GM23338 (cell line): ENCODE measurements around the gene RNF7. TPM values are rescaled to one million over a fixed set of nuclear protein-coding genes. Genes with fewer than 3 reads are reported as not detected.

Experiments
- ATAC-seq: fragments of 200-7000 bp; cut with Tn5 transposase; 3 replicates; pipeline ENCODE4 v1.9.1; 2020
- DNase-seq: peaks from one replicate; pipeline ENCODE4 v3.0.0-alpha.2; 2015; ENCODE audit warnings: low spot score
- H2AFZ ChIP-seq: fragments of 200-600 bp; sonication (generic); 2 replicates; pipeline ENCODE4 v1.8.0; 2016; ENCODE audit warnings: antibody characterized with exemption, mild to moderate bottlenecking, moderate library complexity
- H3F3A ChIP-seq: fragments of 200-600 bp; sonication (generic); replicated peaks from 2 replicates; pipeline ENCODE4 v1.8.0; 2017; ENCODE audit warnings: antibody characterized with exemption, mixed run types, low read depth
- H3K27ac ChIP-seq: fragments of 200-600 bp; sonication (generic); 2 replicates; pipeline ENCODE4 v1.6.1; 2016; ENCODE audit warnings: low read depth
- H3K27me3 ChIP-seq: fragments of 200-600 bp; sonication (generic); 2 replicates; pipeline ENCODE4 v1.8.0; 2016; ENCODE audit warnings: mild to moderate bottlenecking, mixed run types, moderate library complexity; ENCODE audit not compliant: insufficient read depth
- H3K36me3 ChIP-seq: fragments of 200-600 bp; sonication (generic); 2 replicates; pipeline ENCODE4 v1.8.0; 2016; ENCODE audit warnings: mild to moderate bottlenecking; ENCODE audit not compliant: insufficient read depth
- H3K4me1 ChIP-seq: fragments of 200-600 bp; sonication (generic); 2 replicates; pipeline ENCODE4 v1.8.0; 2016; ENCODE audit warnings: mild to moderate bottlenecking, moderate library complexity; ENCODE audit not compliant: insufficient read depth
- H3K4me2 ChIP-seq: fragments of 200-600 bp; sonication (generic); 2 replicates; pipeline ENCODE4 v1.7.1; 2017; ENCODE audit warnings: mixed run types
- H3K4me3 ChIP-seq: fragments of 200-600 bp; sonication (generic); 2 replicates; pipeline ENCODE4 v1.6.1; 2016; ENCODE audit warnings: mixed run types
- H3K79me2 ChIP-seq: fragments of 200-600 bp; sonication (generic); replicated peaks from 2 replicates; pipeline ENCODE4 v1.8.0; 2017; ENCODE audit warnings: mild to moderate bottlenecking; ENCODE audit not compliant: insufficient read depth
- H3K9me2 ChIP-seq: fragments of 200-600 bp; sonication (generic); 2 replicates; pipeline ENCODE4 v1.8.0; 2017; ENCODE audit not compliant: insufficient read depth
- H4K20me1 ChIP-seq: fragments of 200-600 bp; sonication (generic); replicated peaks from 2 replicates; pipeline ENCODE4 v1.8.0; 2017; ENCODE audit warnings: mild to moderate bottlenecking; ENCODE audit not compliant: insufficient read depth
- H3K27ac Mint-ChIP-seq: 2 replicates; pipeline ENCODE4 v1.8.0; 2020; ENCODE audit warnings: inconsistent platforms, mild to moderate bottlenecking, moderate library complexity, mixed read lengths
- H3K27me3 Mint-ChIP-seq: 3 replicates; pipeline ENCODE4 v1.8.0; 2022; ENCODE audit warnings: low read depth, mild to moderate bottlenecking, moderate library complexity, mixed read lengths, inconsistent platforms; ENCODE audit not compliant: insufficient read depth, poor library complexity
- H3K36me3 Mint-ChIP-seq: 3 replicates; pipeline ENCODE4 v1.8.0; 2021; ENCODE audit warnings: low read depth, mild to moderate bottlenecking, inconsistent platforms, moderate library complexity, mixed read lengths
- H3K4me1 Mint-ChIP-seq: 3 replicates; pipeline ENCODE4 v1.8.0; 2020; ENCODE audit warnings: mild to moderate bottlenecking, inconsistent platforms, mixed read lengths
- H3K4me3 Mint-ChIP-seq: 3 replicates; pipeline ENCODE4 v1.8.0; 2021; ENCODE audit warnings: moderate library complexity, mild to moderate bottlenecking, inconsistent platforms, mixed read lengths
- H3K9me3 Mint-ChIP-seq: 3 replicates; pipeline ENCODE4 v1.8.0; 2020; ENCODE audit warnings: moderate library complexity, mild to moderate bottlenecking, inconsistent platforms, mixed read lengths
- REST ChIP-seq: IDR thresholded peaks from one replicate; pipeline ENCODE4 v1.6.1; 2018; ENCODE audit warnings: antibody characterized with exemption; ENCODE audit not compliant: unreplicated experiment
- ZNF462 ChIP-seq: fragments of 250-450 bp; sonication (Bioruptor Pico); IDR thresholded peaks from 2 replicates; pipeline ENCODE4 v1.5.0; 2020; ENCODE audit warnings: mild to moderate bottlenecking, moderate library complexity
- polyA plus RNA-seq: library from polyadenylated mRNA; unstranded; fragments of >200 nt; fragmentation: Nextera tagmentation; extraction: Ambion mirVana; gene quantifications from 2 replicates; pipeline ENCODE4 v1.2.1, GENCODE V29; 2016
- total RNA-seq: library from RNA; depleted of rRNA; stranded (reverse); fragments of >200 nt; shearing (Covaris generic); gene quantifications from 2 replicates; pipeline ENCODE4 v1.2.3, GENCODE V29; 2014
- TF ChIP-seq, protein P1 (sequence below), 2 experiments: fragments of 200-600 bp in 1 of 2; sonication (generic) in 1 of 2; conservative IDR thresholded peaks; 2 replicates each; pipeline versions ENCODE4 v1.5.1 to v1.6.1; 2016 to 2017; ENCODE audit warnings: antibody characterized with exemption in 2 of 2, low read depth in 2 of 2, mild to moderate bottlenecking in 2 of 2, moderate library complexity in 1 of 2

The RNF7 gene
- total and polyA plus RNA-seq, 2 experiments from 2014 or later: 156 to 254 TPM

- Histone ChIP-seq H3F3A (no peaks in the 10 kb centered on the region), H2AFZ (no peak overlapping the region), H3K79me2 (no peaks in the 10 kb centered on the region), H3K36me3 (no peaks in the 10 kb centered on the region), H3K27me3 (peaks cover 23% of the 10 kb centered on the region), H3K4me1 (peaks cover 15% of the 10 kb centered on the region), H3K9me2 (no peaks in the 10 kb centered on the region), H3K27ac (no peak overlapping the region), H3K4me2 (no peak overlapping the region), H4K20me1 (no peaks in the 10 kb centered on the region), H3K4me3 (no peak overlapping the region)
- Mint-ChIP-seq H3K4me1 (peaks cover 28% of the 10 kb centered on the region), H3K9me3 (no peaks in the 10 kb centered on the region), H3K27me3 (peaks cover 15% of the 10 kb centered on the region), H3K27ac (no peak overlapping the region), H3K4me3 (no peak overlapping the region), H3K36me3 (no peaks in the 10 kb centered on the region; the same call in 2 of the 3 replicates)
- DNase-seq: peak; percentile 87
- TF ChIP-seq ZNF462 (no peak), REST (no peak)
- TF ChIP-seq, protein P1, sequence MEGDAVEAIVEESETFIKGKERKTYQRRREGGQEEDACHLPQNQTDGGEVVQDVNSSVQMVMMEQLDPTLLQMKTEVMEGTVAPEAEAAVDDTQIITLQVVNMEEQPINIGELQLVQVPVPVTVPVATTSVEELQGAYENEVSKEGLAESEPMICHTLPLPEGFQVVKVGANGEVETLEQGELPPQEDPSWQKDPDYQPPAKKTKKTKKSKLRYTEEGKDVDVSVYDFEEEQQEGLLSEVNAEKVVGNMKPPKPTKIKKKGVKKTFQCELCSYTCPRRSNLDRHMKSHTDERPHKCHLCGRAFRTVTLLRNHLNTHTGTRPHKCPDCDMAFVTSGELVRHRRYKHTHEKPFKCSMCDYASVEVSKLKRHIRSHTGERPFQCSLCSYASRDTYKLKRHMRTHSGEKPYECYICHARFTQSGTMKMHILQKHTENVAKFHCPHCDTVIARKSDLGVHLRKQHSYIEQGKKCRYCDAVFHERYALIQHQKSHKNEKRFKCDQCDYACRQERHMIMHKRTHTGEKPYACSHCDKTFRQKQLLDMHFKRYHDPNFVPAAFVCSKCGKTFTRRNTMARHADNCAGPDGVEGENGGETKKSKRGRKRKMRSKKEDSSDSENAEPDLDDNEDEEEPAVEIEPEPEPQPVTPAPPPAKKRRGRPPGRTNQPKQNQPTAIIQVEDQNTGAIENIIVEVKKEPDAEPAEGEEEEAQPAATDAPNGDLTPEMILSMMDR (conservative IDR thresholded peaks at IDR 0.05; ENCODE audit: low read depth in 2 of 2): peak; percentile 76 to 88
- peak; percentile 57 for ATAC-seq
Observed at GRCh38 chr3:141793476-141794260, 55.6 kb downstream of the RNF7 start.
